GM21717 (cell line): Measurements from ENCODE around the gene USP49.
"Not testable (repeated sequence)": the region's sequence is repeated elsewhere in the genome, so short reads cannot be mapped to it uniquely, and the experiment has no call there.

Experiments
- ATAC-seq: cut with Tn5 transposase; IDR thresholded peaks from one replicate; pipeline ENCODE4 v1.9.1; 2021; ENCODE audit warnings: mild to moderate bottlenecking, moderate library complexity; ENCODE audit not compliant: unreplicated experiment

Gene USP49

DNA sequence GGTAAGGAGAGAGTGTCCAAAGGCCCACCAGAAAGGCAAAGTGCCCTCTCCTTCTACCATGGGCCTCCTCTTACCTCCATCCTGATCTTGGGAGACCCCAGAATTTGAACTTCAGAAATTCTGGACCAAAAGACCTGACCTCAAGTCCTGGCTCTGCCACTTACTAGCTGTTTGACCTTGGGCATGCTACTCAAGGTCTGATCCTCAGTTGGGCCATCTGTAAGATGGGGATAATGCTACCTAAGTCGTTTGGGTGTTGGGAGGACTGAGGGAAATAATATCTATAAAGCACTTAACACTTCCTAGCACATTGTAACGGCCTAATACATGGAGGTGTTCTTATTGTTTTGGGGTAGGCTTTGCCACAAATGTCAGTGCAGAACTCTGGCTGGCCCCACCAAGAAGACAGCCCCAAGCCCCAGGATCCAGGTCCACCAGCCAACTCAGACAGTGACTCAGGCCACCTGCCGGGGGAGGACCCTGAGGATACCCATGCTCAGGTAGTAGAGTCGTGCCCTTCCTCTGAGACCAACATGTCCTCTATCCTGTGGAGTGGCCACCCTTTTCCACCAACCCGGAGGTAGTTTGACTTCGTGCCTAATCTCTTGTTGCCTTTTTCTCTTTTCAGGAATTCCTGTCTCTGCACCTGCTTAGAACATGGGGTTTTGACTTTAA lies 111.9 kb downstream of the USP49 start:
- no peak for ATAC-seq

- no peak for ATAC-seq
Observed at GRCh38 chr6:41781366-41781730, 113.8 kb downstream of the USP49 start.

GRCh38 chr6:41780551-41781365 lies 114.4 kb downstream of the USP49 start, which contains the start of gene PRICKLE4:
Gene PRICKLE4 (plus strand): TSS chr6:41780782. CDS start chr6:41783474, 2,692 bp downstream.
- no peak for ATAC-seq

GRCh38 chr6:41779788-41780550 lies 115.2 kb downstream of the USP49 start, which contains the start of gene FRS3:
Gene FRS3 (minus strand): TSS chr6:41779900. CDS start chr6:41776987, 2,913 bp downstream.
- peak; percentile 76 for ATAC-seq

- ATAC-seq = peak; percentile 4
Observed at GRCh38 chr6:41779336-41779735, 115.8 kb downstream of the USP49 start.

GRCh38 chr6:41778895-41779294 lies 116.3 kb downstream of the USP49 start:
- ATAC-seq = no peak

DNA sequence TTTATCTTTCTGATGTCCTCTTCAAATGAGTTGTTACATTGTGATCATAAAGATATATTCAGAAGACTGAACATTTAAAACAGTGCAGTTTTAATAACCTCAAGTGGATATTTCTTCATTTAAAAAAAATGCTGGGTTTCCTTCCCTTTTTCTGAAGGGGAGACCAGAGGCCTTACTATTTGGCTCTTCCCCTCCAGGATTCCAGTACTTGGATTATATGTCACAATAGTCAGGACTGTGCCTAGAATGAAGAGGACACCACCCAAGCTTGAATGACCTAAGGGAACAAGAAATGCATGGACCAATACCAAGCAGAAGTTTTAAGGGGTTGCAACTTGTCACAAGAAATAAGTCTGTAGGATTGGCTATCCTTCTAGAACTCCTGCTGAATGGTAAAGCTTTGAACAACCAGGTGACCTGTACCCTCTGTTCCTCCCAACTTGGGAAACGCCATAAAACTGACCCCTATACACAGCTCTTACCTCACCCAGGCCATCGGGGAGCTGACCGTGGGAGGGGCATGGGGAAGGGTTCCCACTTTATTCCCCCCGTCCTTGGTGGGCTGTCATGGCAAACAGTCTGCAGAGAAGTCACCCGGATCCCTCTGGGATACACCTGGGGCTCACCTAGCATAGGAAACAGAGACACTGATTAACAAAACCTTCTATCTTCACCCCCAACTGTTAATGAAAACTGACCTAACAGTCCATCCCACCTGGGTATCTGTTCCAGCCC lies 117.5 kb downstream of the USP49 start:
- ATAC-seq = no peak

- no peak for ATAC-seq
Observed at GRCh38 chr6:41775293-41775882, 119.8 kb downstream of the USP49 start.

DNA sequence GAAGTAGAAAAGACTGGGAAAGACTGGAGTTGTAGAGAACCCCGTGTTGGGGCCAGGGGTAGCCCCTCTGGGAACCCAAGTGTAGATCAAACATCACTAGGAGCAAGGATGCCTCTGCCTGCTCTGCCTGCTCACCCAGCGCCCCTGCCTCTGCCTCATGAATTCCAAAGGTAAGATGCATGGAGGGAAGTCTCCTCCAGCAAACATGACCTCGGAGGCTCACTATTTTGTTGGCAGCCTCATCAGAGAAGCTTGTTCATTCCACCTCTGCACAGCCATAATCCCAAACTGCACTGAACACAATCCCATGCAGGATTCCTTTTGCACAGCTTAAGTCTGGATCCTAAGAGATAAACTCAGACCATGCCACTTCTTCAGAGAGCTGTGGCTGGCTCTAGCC lies 120.3 kb downstream of the USP49 start:
- no peak for ATAC-seq

- no peak for ATAC-seq
Observed at GRCh38 chr6:41771058-41771983, 123.9 kb downstream of the USP49 start.

DNA sequence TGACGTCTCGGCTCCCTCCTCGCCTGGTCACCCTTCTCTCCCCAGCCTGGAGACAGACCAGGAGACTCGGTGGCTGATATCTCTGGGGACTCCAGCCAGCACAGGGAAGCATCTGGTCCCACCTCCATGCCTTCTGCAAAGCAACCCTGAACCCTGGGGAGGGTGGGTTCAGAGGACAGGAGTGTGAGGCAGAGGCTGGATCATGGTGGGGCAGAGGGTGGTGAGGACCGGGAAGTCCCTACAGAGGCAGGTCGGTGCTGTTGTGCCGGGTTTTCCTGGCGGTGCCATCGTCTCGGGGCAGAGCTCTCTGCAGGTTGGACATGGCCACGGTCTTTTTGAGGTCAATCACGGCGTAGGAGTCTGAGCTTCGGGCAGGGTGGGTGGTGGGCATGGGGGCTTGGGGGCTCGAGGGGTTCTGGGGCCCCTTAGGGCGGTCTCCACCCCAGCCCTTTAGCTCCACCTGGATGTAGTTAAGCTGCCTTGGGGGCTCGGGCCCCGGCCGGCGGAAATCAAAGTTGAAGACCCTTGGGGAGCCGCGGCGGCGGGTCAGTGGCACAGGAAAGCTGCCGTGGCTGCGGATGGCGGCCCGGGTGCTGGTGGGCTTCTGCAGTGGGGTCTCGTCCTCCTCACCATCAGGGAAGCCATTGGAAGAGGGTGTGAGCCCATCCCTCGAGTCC lies 124.7 kb downstream of the USP49 start:
- no peak for ATAC-seq

- no peak for ATAC-seq
Observed at GRCh38 chr6:41769376-41769775, 125.8 kb downstream of the USP49 start.

DNA sequence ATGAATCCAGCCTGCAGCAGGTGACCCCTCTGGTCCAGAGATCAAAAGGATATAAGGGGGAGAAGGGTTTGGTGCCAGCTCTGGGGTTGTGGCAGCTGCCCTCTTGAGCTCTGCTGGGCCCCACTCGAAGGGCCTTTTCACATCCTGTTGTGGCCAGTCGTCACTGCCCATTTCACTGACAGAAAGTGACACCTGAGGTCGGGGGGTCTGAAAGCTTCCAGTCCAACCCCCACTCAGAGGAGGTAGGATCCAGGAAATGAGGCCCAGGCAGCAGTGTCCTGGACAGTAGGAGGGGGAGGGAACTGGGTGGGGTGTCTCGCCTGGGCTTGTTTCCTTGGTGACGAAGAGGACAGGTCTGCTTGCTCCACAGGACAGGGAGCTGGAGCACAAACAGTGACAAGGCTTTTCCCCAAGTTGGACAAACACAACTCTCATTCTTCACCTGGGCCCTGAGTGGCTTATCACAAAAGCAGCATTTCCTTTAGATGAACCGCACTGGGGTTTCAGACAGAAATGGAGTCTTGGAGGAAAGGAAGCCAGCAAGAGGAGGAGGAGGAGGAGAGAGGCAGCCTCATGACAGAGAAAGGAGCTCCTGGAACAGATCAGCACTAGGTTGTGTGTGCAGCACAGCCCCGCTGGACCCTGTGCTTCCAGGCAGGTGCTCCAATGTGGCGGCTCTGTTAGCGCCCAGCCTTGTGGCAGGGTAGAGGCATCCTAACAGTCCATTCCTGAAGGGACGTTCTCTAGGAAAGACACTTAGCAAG lies 126.4 kb downstream of the USP49 start:
- ATAC-seq = no peak

DNA sequence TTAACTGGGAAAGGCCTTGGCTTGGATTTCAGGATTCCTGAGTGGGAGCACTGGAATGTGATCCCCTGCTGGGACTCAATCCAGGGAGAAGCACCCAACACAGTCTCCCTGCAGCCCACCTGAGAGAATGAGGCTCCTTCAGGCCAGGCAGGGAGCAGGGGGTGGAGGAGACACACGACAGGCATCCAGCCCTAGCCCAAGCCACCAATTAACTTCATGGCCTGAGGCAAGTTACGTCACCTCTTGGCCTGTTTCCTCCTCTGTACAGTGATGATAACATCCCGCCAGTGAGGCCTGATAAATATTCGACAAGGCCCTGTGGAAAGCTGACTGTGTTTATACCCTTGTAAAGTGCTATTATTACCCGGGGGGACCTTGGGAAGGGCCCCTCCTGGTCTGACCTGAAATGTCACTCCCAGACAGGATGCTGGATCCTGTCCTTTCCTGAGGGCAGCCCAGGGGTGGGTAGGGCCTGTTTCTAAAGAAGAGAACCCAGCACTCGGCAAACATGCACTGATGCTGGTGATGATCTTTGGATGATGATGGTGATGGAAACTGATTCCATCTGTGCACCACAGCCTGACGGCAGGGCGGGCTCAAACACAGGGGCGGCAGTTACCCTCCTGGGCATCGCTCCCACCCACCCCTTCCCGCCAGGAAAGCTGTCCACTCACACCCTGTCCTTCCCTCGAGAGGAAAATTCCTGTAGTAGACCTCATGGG lies 127.9 kb downstream of the USP49 start:
- ATAC-seq = no peak

DNA sequence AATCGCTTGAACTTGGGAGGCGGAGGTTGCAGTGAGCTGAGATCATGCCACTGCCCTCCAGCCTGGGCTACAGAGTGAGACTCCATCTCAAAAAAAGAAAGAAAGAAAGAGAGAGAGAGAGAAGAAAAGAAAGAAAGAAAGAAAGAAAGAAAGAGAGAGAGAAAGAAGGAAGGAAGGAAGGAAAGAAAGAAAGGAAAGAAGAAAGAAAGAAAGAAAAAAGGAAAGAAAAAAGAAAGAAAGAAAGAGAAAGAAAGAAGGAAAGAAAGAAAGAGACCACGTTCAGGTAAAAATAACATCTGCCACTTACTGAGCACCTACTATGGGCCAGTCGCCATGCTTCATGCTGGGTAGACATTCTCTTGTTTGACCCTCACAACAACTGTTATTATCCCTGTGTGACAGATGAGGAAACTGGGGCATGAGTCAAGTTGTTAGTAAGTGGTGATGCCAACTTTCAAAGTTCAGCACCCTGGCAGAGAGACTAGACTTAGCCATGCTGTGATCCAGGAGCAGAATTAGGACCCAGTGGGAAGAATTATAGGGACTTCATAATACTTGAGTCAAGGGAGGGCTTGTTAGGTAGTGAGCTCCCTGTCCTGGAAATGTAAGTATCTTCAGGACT lies 129.0 kb downstream of the USP49 start:
- not testable (repeated sequence) for ATAC-seq

GRCh38 chr6:41763470-41763869 lies 131.7 kb downstream of the USP49 start:
- ATAC-seq = no peak
